Measurements from ENCODE around the gene GNG3.
"Not testable (repeated sequence)": the region's sequence is repeated elsewhere in the genome, so short reads cannot be mapped to it uniquely, and the experiment has no call there.

GNG3 gene

DNA sequence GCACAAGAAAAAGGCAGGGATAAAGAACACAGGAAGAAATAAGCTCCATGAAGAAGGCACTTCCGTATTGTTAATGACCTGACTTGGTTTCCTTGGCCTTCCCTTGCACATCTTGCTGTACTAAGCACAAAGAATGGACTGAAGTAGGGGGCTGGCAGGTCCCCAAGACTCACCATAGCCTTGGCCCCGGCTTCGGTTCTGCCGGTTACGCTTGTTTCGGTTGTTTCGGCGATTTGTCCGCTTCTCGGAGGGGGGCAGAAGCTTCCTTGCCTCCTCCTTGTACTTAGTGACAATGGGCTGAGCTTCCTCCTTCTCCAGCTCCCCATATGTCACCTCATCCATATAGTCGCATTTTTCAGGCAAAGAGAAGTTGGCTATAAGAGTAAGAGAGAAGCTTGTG lies 9.3 kb downstream of the GNG3 start:
- DNase-seq (ENCODE audit: low read depth): no peak

DNA sequence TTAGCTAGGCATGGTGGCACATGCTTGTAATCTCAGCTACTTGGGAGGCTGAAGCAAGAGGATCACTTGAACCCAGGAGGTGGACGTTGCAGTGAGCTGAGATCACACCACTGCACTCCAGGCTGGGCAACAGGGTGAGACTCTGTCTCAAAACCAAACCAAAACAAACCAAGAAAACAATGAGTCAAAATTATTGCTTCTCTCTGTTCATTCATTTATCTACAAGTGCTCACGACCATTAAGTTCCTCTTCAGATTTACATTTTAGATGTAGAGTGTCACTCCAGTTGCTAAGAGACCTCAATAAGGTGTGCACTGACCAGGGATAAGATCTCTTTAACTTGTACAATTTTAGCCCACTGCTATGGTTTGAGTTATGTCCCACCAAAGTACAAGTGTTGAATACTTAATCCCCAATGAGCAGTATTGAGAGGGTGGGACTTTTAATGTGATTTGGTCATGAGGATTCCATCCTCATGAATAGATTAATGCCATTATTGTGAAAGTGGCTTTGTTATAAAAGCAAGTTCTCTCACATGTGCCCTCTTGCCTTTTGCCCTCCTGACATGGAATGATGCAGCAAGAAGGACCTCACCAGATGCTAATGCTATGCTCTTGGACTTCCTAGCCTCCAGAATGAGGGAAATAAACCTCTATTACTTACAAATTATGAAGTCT lies 12.0 kb downstream of the GNG3 start:
- DNase-seq (ENCODE audit: low read depth): no peak

DNA sequence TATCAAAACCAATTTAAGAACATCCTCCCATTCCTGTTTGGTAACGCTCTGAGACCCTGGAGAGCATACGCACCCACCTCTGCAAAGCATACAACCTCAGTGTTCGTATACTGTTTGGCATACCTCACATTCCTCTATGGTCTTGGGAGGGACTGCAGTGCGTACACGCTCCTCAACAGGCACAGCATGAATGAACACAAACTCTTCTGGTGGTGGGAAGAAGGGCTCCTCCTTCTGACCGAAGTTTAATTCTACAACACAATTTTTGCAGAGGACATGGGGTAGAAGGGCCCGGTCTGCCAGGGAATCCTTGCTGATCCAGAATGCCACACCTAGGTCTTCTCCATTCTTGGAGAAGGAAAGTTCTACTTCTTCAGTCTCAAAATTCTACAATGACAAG lies 14.5 kb downstream of the GNG3 start:
- DNase-seq (ENCODE audit: low read depth): no peak

DNA sequence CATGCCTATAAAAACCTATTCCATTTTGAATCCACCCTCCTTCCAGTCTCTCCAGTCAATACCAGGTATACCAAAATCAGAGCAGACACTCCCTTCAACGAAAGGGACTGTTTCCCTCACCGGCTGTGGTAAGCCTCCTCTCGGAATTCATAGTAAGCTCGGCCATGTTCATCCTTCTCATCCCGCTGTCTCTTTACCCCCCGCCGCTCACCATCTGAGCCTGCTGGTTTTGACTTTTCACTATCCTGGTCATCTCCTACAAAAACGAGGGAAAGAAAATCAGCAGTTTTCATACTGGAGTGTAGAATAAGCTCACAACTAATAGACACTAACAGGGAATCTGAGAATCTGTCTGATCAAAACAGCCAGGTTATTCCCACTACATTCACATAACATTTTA lies 16.7 kb downstream of the GNG3 start:
- no peak for DNase-seq (ENCODE audit: low read depth)

DNA sequence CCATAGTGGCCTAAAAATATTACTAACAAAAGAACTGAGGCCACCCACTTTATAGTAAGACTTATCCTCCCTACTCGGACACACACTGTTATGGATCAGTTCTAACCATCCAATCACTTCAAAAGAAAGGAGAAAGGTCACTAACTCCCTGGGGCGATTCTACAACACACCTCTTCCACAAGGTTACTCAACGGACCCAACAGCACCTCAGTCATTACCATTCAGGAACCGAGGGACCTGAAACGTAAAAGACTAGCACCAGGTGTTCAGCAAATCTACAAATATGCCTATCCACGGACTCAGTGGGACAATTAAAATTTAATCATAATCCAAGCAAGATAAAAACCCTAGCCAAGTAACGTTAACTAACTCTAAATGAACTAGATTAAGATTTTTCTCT lies 18.2 kb downstream of the GNG3 start:
- no peak for DNase-seq (ENCODE audit: low read depth)

DNA sequence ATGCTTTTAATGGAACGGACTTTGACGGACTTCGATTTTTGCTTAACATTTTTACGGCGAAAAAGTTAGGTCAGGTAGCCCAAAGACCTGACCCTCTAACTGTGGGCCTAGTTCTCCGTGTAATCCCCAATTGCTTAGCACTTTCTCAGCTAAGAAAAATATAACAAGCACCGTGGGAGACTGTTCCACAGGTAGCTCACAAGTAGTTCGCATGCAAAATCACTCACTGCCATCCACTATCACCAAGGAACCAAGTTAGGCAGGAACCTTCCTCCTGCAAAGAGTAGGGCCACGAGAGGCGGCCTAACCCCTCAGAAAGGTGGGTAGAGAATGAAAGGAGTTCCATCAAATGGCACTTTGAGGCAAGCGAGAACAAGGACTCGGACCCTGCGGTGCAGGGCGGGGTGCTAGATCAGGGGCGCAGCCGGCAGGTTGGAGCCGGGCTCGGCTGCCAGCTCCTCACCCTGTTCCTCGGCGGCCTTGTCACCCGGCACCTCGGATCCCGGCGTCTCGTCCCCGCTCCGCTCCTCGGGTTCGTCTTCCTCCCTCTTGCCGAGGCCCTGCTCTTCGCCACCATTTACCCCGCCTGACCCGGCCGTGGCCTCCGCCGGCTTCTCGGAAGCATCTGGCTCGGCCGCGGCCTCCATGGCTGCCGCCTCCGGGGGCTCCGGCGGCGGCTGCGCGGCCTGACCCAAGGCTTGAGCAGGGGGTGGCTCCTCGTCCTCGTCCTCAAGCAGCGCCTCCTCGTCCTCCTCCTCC lies 18.9 kb downstream of the GNG3 start:
- DNase-seq (ENCODE audit: low read depth): no peak

DNA sequence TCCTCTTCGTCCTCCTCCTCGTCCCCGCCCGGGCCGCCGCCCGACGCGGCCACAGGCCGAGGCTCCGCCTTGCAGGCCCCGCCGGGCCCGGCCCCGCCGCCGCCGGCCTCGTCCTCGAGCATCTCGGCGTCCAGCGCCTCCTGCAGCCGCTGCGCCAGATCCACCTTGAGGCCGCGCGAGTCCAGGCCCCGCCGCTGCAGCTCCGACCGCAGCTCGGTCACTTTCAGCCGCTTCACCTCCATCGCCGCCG lies 19.4 kb downstream of the GNG3 start:
- DNase-seq (ENCODE audit: low read depth): peak; percentile 13

DNA sequence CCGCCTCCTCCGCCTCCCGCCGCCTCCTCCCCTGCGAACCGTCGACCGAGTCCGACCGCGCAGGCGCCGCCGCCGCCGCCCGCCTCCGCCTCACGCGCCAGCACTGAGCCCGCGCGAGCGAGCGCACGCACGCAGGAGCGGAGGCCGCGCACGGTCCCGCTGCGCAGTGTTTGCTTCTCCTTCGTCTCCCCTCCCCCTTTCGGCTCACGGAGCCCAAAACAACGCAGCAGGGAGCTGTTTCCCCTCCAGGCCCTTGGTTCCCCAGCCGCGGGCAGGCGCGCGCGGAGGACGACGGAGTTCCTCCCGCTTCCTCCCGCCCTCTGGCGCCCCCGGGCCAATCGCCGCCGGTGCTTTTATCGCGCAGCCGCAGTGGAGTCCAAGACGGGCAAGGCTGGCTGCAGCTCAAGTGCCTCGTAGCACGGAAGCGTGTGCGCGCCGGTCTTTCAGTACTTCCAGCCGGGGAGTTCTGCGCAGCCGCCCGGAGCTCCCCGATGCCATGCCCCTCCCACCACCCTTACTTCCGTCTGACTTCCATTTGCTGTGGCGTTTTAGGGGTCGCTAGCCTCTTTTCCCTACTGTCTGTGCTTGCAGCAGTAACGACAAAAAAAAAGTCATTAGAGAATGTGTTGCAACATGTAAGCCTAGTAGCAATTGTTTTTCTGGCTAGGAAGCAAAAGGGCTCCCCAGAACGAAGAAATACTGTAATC lies 19.8 kb downstream of the GNG3 start, which contains the start of gene HNRNPUL2:
Gene HNRNPUL2 (minus strand): TSS at position 293 of the 707 bp plus-strand sequence. CDS start 301 bp downstream, outside the sequence.
- DNase-seq (ENCODE audit: low read depth): peak; percentile 98

DNA sequence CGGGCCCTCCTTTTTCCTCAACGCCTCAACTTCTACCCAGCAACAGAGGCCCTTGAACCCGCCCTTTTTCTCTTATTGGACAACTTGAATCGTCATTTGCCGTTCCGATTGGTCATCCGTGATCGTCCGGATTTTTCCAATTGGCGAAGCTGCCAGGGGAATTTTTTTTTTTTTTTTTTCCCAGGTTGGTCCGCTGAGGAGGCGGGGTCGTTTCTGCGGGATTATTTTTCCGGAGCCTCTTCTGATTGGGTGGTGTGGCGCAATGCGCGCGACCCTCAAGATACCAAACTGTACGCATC lies 20.3 kb downstream of the GNG3 start:
- peak; percentile 81 for DNase-seq (ENCODE audit: low read depth)

DNA sequence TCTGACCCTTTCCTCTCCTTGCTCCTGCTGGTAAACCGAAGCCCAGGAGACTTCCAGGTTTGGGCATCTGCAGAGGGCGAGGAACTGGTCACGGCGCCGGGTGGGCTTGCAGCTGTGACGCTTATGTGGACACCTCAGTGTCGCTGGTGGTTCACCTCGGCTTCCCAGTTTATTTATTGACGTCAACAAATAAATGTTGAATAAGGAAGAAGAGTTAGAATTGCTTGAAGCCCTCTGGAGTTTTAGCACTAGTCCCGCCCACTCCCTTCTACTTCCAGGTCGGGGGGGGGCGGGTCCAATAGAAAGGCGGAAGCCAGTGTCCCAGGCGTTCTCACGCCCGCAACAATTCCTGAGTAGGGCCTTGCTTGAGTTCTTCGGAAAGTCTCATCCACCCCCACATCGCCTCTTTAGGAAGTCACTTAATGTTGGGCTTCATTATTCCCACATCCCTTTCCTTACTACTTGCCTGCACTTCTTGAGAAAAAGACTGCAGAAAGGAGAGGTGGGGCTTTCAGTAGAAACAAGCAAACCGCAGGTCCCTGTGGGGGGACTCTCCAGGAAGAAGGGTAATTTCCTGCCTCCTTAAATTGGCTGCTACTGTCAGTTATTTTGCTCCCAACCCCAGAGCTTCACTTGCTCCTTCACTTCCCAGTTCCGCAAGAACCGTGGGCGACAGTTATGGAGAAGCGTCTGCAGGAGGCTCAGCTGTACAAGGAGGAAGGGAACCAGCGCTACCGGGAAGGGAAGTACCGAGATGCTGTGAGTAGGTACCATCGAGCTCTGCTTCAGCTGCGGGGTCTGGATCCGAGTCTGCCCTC lies 20.9 kb downstream of the GNG3 start, which contains the start of gene TTC9C:
Gene TTC9C (plus strand): TSS at position 316 of the 818 bp plus-strand sequence. CDS start 363 bp downstream, at position 679.
- DNase-seq (ENCODE audit: low read depth): peak; percentile 79

DNA sequence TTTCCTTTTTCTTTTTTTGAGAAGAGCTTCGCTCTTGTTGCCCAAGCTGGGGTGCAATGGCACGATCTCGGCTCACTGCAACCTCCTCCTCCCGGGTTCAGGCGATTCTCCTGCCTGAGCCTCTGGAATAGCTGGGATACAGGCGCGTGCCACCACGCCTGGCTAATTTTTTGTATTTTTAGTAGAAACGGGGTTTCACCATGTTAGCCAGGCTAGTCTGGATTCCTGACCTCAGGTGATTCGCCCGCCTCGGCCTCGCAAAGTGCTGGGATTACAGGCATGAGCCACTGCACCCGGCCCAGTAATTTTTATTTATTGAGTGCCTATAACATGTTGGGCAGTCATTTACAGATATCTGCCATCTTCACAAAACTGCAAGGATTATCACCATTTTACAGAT lies 22.6 kb downstream of the GNG3 start:
- DNase-seq (ENCODE audit: low read depth): not testable (repeated sequence)

DNA sequence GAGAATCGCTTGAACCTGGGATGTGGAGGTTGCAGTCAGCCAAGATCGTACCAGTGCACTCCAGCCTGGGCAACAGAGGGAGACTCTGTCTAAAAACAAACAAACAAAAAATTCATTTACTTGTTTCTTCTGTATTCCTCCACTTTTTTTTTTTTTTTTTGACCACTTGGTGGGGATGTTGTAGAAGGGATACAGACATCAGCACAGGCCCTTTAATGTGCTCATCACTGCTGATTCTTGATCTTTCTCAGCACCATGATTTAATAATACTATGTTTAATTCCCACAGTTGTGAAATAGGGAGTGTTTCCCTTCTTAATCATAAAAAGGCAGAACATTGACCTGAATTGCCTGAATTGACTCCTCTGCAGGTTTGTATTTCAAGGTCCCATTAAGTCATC lies 25.4 kb downstream of the GNG3 start:
- DNase-seq (ENCODE audit: low read depth): no peak

DNA sequence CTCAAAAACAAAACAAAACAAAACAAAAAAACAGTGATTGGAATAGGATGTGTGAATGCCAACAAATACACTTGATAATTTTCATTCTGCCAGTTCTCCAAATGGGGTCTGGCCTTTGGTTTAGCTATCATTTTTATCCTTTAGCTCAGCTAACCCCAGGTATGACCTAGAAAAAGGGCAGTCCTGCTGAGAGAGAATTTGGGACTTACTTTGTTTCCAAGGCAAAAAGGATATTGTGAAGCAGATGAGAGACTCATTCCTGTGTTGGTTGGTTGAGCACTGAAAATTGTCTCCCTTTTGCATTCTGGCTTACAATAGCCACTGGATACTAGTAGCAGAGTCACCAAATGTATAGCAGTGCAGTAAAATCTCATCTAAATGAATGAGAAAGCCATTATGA lies 29.7 kb downstream of the GNG3 start:
- no peak for DNase-seq (ENCODE audit: low read depth)

DNA sequence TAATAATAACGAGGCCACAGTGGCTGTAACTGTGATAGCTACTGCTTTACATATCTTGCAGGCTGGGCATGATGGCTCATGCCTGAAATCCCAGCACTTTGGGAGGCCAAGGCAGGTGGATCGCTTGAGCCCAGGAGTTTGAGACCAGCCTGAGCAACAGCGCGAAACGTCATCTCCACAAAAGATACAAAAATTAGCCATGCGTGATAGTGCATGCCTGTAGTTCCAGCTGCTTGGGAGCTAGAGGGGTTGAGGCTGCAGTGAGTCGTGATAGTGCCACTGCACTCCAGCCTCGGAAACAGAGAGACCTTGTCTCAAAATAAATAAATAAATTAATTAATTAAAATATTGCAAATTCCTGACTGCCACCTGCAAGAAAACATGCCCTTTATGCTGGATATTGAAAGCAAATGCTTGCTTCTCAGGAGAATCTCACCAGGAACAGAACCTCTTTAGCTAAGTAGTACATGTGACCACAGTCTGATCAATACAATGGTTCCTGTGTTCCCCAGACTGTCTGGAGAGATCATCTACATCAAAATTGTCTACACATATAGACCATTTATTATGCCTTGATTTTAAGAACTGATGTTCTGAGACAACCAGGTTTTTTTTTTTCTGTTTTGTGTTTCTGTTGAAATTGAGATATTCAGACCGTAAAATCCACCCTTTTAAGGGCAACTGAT lies 40.1 kb downstream of the GNG3 start:
- DNase-seq (ENCODE audit: low read depth): no peak

DNA sequence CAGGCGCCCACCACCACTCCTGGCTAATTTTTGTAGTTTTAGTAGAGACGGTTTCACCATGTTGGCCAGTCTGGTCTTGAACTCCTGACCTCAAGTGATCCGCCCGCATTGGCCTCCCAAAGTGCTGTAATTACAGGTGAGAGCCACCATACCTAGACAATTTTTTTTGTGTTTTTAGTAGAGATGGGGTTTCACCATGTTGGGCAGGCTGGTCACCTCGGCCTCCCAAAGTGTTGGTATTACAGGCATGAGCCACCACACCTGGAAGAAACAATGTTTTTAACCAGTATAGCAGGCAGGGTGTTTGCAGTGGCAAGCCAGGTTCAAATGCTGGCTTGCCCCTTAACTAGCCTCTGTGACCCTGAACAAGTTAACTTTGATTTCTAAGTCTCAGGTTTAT lies 42.5 kb downstream of the GNG3 start:
- DNase-seq (ENCODE audit: low read depth): not testable (repeated sequence)

DNA sequence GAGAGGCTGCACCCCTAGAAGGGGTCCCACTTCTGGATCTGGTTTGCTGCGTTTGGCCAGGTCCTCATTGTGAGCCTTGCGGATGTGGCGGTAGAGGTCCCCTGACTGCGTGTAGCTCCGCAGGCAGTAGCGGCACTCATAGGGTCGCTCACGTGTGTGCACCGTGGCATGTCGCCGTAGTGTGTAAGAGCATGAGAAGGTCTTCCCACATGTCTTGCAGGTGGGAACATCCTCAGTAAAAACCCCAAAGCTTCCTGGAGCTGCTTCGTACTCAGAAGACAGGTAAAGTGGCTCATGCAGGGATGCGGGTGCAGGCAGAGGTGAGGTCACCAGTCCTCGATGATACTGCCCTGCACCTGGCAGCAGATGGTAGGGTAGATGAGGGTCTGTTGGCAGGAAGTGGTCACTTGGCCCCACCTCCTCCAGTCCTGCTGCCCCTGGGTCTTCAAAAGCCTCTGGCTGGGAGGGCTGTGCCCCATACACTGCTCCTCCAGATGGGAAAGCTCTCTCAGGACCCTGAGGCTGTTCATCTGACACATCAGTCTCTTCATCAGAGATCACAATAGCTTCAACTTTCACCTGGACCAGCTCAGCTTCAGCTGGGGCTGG lies 44.8 kb downstream of the GNG3 start:
- no peak for DNase-seq (ENCODE audit: low read depth)

DNA sequence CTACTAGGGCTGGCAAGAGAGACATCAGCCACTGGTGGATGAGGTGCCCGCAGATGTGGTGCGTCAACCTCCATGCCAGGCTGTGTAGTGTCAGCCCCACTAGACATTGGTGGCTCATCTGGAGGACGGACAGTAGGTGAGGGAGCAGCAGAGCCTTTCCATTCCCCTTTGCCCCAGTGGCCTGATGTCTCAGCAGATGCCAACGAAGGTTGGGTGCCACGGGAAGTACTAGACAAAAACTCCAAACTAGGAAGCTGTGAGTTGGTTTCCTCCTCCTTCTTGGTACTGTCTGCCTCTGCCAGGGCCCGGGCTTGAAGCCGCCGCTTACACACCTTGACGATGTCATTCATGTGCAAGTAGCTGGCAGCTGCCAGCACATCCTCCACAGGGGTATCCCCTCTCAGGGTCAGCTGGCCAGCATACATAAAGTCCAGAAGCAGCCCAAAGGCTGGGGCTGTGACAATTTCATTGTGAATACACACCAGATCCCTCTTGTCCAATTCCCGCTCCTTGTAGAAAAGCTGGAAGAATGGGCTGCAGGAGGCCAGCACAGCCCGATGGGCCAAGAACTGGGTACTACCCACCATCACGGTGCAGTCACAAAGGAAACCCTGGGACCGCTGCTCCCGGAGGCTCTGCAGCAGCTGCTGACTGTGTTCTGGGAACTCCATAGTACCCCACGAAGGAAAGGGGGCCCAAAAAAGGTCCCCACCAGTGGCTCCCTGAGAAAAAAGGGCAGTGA lies 45.7 kb downstream of the GNG3 start:
- DNase-seq (ENCODE audit: low read depth): no peak

DNA sequence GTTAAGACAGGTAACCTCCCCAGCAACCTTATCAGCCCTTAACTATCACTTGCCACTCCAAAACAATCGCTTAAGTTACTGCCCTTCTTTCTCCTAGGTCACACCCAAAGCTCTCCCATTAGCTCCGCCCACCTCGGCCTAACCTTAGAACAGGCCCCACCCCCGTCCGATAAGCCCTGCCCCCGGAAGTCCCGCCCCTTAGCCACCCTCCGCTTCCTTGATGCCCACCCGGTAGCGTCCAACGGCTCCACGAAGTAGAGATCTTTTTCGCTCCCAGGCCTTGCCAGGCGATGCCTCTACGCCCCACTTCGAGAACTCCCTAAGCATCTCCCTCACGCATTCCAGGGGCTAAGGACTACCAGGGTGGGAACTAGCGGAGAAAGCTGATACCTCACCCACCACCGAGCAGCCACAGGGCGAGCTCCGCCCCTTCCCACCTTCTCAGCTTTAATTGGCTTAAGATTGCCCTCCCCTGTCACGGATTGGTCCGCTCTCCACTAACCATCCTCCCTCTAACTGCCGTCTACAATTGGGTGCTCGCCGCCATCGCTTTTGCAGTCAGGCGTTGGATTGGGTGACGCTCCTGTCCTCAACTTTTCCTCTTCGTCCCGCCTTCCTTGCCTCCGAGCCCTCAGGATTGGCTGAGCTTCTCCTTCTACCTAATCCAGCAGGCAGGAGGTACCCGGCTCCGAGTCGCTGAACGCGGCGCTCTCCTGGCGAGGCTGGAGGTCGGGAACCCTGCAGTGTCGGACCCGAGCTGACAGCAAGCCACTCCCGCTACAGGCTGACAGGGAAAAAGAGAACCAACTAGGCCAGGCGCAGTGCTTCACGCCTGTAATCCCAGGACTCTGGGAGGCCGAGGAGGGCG lies 46.5 kb downstream of the GNG3 start, which contains the start of gene ZBTB3:
Gene ZBTB3 (minus strand): TSS at position 425 of the 868 bp plus-strand sequence. CDS start 496 bp downstream, outside the sequence.
- DNase-seq (ENCODE audit: low read depth): peak; percentile 95

DNA sequence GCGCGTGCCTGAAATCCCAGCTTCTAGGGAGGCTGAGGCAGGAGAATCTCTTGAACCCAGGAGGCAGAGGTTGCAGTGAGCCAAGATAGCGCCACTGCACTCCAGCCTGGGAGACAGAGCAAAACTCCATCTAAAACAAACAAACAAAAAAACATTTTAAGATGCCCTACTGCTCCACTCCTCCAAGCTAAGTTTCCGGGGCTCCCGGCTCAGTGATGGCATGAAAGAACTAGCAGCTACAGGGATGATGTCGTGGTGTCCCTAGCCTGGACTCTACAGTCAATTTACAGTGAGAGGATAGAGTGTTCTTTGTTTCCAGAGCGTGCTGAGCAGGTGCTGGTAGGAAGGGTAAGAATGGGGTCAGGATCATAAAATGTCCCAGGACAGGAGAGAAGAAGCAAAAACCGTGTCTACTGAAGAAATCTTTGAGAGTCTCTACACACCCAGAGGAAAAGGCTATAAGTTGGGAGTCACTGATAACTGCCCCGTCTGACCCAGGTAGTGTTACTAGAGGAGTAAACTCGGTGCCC lies 47.7 kb downstream of the GNG3 start:
- no peak for DNase-seq (ENCODE audit: low read depth)
